Smooth muscle cell of the pulmonary artery (primary cell): ENCODE data around the gene TMEM115. TPM values are rescaled to one million over a fixed set of nuclear protein-coding genes. Genes with fewer than 3 reads are reported as not detected.

Source experiments
- total RNA-seq: library from RNA; depleted of rRNA; stranded (reverse); fragments of >200 nt; gene quantifications from 2 replicates; pipeline ENCODE4 v1.2.3, GENCODE V29; 2014

TMEM115 gene
- total RNA-seq: 53.0 and 54.7 TPM in 2 replicates

GRCh38 chr3:50358911-50359759 is at the start of gene TMEM115:
TMEM115 (minus strand) TSS chr3:50359521; CDS start chr3:50359063, 458 bp downstream.

GRCh38 chr3:50350527-50351322 is 8.6 kb downstream of the TMEM115 start, which contains the start of the genes CYB561D2 and NPRL2:
CYB561D2 (plus strand) TSS chr3:50350862; CDS start chr3:50351434, 572 bp downstream.
NPRL2 (minus strand) TSS chr3:50350775; CDS start chr3:50350652, 123 bp downstream.

GRCh38 chr3:50345586-50346234 is 13.6 kb downstream of the TMEM115 start, which contains the start of gene ZMYND10:
ZMYND10 (minus strand) TSS chr3:50345732; CDS start chr3:50345579, 153 bp downstream.

DNA sequence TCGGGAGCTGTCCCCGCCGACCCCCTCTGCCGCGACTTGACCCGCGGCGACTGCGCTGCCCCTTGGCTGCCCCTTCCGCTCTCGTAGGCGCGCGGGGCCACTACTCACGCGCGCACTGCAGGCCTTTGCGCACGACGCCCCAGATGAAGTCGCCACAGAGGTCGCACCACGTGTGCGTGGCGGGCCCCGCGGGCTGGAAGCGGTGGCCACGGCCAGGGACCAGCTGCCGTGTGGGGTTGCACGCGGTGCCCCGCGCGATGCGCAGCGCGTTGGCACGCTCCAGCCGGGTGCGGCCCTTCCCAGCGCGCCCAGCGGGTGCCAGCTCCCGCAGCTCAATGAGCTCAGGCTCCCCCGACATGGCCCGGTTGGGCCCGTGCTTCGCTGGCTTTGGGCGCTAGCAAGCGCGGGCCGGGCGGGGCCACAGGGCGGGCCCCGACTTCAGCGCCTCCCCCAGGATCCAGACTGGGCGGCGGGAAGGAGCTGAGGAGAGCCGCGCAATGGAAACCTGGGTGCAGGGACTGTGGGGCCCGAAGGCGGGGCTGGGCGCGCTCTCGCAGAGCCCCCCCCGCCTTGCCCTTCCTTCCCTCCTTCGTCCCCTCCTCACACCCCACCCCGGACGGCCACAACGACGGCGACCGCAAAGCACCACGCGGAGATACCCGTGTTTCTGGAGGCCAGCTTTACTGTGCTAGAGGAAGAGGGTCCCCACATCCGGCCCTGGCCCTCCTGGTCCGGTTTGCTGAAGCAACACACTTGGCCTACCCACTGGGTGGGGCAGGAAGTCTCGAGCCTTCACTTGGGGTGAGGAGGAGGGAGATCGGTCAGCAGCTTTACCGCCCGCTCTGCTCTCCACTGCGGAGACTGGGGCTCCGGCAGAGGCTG is 18.6 kb downstream of the TMEM115 start, which contains the start of gene RASSF1:
Gene RASSF1, minus strand, starts transcription at position 389 of the 882 bp plus-strand sequence. Its CDS starts 31 bp downstream, at position 358.

GRCh38 chr3:50327943-50328691 is 31.2 kb downstream of the TMEM115 start, which contains the start of gene TUSC2:
TUSC2 (minus strand) TSS chr3:50328223; CDS start chr3:50328099, 124 bp downstream.

DNA sequence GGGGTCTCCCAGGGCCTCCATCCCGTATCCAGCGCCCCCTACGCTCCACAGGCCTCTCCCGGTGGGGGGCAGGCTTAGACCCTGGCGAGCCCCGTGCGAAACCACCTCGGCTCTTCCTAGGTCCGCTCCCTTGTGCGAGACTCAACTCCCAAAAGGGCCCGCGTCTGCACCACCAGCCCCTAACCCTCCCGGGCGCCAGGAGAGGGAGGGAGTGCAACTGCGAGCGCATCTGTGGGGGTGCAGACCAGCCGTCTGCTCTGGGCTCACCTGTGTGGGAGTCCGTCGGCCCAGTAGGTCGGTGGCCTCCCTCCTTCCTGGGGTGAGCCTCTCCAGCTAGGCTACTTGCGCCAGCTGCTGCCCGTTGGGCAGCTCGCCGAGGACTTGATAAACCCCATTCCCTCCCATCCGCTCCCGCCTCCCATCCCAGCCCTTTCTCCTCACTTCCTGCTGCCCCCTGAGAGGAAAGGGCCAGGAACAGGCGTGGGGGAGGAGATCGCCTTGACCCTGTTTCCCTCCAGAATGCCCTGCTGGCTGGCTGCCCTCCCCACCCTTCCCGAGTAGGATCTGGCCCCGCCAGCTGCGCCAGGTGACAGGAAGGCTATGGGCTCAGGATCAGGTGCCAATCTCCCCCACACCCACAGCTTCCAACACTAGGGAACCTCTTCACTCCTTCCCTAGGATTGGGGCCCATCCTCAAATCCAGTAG is 36.8 kb downstream of the TMEM115 start, which contains the start of gene HYAL2:
Gene HYAL2, minus strand, starts transcription at position 360 of the 706 bp plus-strand sequence. CDS start 2,256 bp downstream, outside the sequence.

Other genes starting within 250 kb of the TMEM115 start
- 18.6 and 31.0 TPM in 2 replicates for gene SEMA3F, start 204.2 kb downstream of the TMEM115 start, total RNA-seq
- not detected in 2 replicates for gene GNAT1, start 167.9 kb downstream of the TMEM115 start, total RNA-seq
- gene SLC38A3, start 154.2 kb downstream of the TMEM115 start, total RNA-seq: not detected in 2 replicates
- gene GNAI2, start 123.3 kb downstream of the TMEM115 start, total RNA-seq: 286 and 323 TPM in 2 replicates
- gene SEMA3B, start 90.4 kb downstream of the TMEM115 start, total RNA-seq: 17.2 and 25.6 TPM in 2 replicates
- not detected in 2 replicates for gene LSMEM2, start 80.4 kb downstream of the TMEM115 start, total RNA-seq
- gene IFRD2, start 67.1 kb downstream of the TMEM115 start, total RNA-seq: 53.4 and 85.1 TPM in 2 replicates
- gene HYAL3, start 60.1 kb downstream of the TMEM115 start, total RNA-seq: 10.6 and 10.8 TPM in 2 replicates
- gene NAA80, start 60.1 kb downstream of the TMEM115 start, total RNA-seq: 3.5 and 5.4 TPM in 2 replicates
- 0.89 and 2.5 TPM in 2 replicates for gene HYAL1, start 55.9 kb downstream of the TMEM115 start, total RNA-seq
- gene HYAL2, start 36.8 kb downstream of the TMEM115 start, total RNA-seq: 64.6 and 107 TPM in 2 replicates
- 14.5 and 18.3 TPM in 2 replicates for gene TUSC2, start 31.3 kb downstream of the TMEM115 start, total RNA-seq
- gene RASSF1, start 18.7 kb downstream of the TMEM115 start, total RNA-seq: 34.3 and 37.3 TPM in 2 replicates
- gene ZMYND10, start 13.8 kb downstream of the TMEM115 start, total RNA-seq: 0.91 and 1.1 TPM in 2 replicates
- 18.4 and 20.1 TPM in 2 replicates for gene NPRL2, start 8.7 kb downstream of the TMEM115 start, total RNA-seq
- 31.0 and 32.3 TPM in 2 replicates for gene CYB561D2, start 8.7 kb downstream of the TMEM115 start, total RNA-seq
- 0.07 TPM in 2 replicates for gene CACNA2D2, start 144.1 kb upstream of the TMEM115 start, total RNA-seq
- gene C3orf18, start 208.2 kb upstream of the TMEM115 start, total RNA-seq: 24.4 and 30.9 TPM in 2 replicates
- gene HEMK1, start 210.0 kb upstream of the TMEM115 start, total RNA-seq: 20.8 and 31.6 TPM in 2 replicates